ENCODE data around the gene ZNF527.
A peak's percentile ranks its signal among the peaks of the same experiment; 100 is the strongest.
"Not testable (repeated sequence)": the region's sequence is repeated elsewhere in the genome, so short reads cannot be mapped to it uniquely, and the experiment has no call there.

Gene ZNF527

DNA sequence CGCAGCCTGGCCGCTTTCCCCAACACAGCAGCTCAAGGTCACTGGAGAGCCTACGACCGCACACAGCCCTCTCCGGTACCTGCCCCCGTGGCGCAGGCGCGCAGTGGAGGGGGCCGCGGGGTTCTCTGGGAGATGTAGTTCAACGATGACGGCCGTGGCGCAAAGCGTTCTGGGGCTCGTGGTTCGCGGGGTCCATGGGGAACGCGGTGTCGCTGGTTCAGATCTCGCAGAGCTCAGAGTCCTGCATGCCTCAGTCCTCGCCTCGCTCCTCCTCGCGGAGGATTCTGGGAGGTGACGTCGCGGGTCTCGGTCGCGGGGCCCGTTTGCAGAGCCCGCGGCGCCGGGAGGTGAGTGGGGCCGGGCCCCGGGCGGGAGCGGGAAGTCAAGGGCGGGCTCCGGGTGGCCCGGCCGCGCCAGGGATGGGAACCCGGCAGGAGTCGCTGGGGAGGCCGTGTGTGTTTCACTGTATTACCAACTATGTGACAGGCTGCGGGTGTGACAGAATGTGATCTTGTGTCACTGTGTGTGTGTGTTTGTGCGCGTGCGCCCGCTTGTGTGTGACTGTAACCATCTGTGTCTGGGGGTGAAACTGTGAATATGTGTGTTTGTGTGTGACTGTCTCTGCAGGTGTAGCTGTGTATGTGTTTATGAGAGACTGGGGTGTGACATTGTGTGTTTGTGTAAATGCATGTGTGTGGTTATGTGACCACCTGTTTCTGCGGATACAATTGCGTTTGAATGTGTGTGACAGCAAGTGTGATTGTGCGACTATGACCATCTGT is at the start of gene ZNF527:
Gene ZNF527 (plus strand): TSS at position 220 of the 782 bp plus-strand sequence. CDS start 3,100 bp downstream, outside the sequence.
- DNase-seq (ENCODE audit: extremely low read depth in 1 of 2, low read depth in 1 of 2) = peak; percentile 89 to 96

DNA sequence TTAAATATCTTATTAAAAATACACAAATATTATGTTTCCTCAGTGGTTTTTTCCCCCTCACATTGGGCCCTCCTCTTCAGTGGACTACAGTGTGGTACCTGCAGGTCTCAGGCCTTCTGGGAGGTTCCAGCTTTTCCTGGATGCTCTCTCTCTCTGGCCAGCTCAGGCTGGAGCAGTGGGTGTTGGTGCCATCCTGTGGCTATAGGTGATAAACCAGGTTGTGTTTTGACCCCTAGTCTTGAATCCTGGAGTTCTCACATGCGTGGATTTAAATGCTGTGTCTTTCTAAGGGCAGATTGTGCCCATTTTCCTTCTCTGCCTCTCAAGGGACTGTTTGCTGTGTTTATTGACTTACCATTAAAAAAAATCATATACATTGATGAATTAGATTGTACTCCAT is 41.2 kb upstream of the ZNF527 start:
- no peak for DNase-seq (ENCODE audit: extremely low read depth in 1 of 2, low read depth in 1 of 2)

DNA sequence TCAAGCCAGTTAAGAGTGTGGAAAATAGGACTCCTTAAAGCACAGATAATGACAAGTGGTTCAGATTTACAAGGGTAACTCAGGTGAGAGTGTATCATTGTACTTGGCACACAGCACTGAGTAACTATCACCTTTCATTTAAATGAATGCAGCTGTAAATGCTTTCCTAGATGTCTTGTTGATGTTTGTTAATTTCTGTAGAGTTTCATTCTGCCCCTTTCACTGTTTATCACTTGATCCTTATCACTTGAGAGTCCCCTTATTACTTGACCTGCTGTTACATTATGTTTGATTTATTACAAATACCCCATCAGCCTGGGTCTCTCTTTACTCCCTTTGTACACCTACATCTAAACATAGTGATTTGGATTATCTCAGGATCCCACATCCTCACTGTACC is 38.1 kb upstream of the ZNF527 start:
- DNase-seq (ENCODE audit: extremely low read depth in 1 of 2, low read depth in 1 of 2) = no peak

DNA sequence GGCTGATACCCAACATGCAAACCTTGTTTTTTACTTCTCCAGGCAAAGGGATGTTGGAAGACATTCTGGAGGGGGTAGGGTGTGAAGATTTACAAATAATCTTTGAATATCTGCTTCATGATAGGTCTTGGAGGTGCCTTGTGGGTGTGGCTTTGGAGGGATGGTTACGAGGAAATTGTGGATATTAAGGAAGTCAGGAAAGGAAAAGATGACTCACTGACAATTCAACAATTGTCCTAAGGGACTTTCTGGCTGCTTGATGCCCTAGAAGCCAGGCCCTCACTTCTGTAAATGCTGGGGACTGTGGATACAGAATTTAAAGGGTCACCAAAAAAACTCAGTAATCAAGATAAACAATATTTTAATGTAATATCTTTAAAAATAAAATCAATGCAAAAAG is 37.4 kb upstream of the ZNF527 start:
- DNase-seq (ENCODE audit: extremely low read depth in 1 of 2, low read depth in 1 of 2) = no peak

DNA sequence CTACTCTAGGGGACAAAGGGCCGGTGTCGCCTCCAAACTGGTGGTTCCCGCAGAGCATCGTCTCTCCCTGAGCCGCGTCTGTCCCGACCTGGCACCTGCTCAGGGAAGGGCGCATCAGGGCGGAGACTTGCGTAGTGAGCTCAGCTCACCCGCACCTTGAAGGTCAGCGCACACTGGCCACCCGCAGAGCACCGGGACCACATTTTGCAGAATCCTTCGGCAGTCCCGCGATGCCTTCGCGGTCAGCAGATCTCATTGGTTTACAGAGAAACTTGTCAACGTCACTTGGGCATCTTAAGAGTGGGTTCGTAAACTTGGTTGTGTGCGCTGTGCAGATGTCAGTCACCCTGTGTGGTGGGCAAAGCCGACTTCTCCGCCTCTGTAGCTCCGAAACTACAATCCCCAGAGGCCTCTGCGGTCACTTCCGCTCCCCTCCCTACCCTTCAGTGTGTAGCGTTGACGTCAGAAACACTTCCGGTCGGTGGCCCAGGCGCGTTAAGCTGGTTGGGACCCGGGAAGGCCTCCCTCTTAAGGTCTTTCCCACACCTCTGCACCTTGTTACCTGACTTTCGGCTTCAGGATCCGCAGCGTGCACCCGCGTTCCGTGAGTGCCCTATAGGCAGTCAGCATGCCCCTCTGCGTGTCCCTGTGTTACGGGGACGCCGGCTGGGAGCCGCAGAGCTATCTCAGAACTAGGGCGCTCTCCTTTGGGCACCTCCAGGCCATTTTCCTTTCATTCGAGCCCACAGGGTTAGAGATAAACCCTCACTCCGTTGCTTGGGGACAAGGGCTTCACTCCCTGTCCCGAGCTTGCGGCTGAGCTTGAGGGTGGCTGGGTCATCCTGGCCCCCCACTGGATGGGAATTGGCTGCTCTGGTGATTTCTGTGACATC is 36.5 kb upstream of the ZNF527 start:
- DNase-seq (ENCODE audit: extremely low read depth in 1 of 2, low read depth in 1 of 2) = peak; percentile 74 to 79

DNA sequence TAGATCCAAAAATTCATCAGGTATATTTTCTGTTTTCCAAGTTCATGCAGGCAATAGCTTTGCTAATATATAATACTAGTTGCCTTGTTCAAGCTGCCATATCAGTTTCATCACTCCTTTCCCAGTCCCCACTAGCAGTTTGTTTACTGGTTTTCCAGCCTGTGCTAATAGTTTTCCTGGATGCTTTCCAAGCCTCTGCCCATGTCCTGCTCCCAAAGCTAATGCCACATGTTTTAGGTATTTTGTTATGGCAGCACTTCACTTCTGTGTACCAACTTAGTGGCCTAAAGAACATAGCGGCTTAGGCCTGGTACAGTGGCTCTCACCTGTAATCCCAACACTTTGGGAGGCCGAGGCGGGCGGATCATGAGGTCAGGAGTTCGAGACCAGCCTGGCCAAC is 28.1 kb upstream of the ZNF527 start:
- no peak for DNase-seq (ENCODE audit: extremely low read depth in 1 of 2, low read depth in 1 of 2)

DNA sequence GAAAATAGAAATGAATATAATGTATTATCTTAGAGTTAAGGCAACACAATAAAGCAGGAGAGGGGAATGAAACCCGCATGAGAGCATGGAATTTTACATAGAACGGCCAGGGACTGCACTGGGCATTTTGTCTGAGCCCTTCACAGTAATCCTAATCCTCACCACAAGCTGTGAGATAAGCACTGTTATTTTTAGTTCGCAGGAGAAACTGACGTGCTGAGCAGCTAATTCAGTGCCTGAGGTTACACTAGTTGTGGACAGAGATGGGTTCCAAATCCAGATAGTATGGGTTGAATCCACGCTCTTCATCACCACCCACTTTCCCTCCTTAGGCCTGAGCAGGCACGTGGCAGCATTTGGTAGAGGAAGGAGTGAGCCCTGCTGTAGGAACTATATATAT is 24.8 kb upstream of the ZNF527 start:
- DNase-seq (ENCODE audit: extremely low read depth in 1 of 2, low read depth in 1 of 2) = no peak

DNA sequence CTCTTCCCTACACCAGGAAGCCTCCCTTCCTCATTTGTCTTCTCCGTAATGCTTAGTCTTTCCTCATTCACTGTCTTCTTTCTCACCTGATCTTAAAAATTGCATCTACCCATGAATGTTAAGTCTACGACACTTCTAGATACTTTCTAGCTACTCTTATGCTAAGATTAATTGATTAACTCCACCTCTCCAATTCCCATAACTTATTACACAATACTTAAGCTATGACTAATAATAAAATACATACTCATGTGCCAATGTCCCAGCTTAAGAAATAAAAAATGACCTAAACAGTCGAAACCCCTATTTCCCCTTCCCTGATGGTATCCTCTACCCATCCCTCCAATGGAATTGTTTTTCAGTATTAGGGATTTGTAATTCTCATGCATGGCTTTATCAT is 22.8 kb upstream of the ZNF527 start:
- no peak for DNase-seq (ENCODE audit: extremely low read depth in 1 of 2, low read depth in 1 of 2)

DNA sequence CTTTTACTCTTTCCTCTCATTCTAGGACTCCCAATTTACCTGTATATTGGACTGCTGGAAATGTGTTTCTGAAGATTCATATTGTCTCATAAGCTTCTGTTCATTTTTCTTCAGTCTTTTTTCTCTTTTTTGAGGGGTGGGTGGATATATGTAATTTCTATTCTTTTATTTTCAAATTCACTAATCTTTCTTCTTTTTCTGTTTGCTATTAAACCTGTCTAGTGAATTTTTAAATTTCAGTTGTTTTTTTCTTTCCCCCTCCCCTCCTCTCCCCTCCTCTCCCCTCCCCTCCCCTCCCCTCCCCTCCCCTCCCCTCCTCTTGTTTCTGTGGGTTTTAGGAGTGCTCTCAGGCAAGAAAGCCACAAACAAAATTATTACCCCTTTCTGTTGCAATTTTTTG is 16.9 kb upstream of the ZNF527 start:
- DNase-seq (ENCODE audit: extremely low read depth in 1 of 2, low read depth in 1 of 2) = no peak

DNA sequence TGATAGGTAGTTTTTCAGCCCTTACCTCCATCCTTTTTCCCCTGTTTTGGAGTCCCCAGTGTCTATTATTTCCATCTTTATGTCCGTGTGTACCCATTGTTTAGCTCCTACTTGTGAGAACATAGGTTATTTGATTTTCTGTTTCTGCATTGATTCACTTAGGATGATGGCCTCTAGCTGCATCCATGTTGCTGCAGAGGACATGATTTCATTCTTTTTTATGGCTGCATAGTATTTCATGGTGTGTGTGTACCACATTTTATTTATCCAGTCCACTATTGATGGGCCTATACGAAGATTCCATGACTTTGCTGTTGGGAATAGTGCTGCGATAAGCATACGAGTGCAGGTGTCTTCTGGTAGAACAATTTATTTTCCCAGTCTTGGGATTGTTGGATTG is 15.0 kb upstream of the ZNF527 start:
- no peak for DNase-seq (ENCODE audit: extremely low read depth in 1 of 2, low read depth in 1 of 2)

DNA sequence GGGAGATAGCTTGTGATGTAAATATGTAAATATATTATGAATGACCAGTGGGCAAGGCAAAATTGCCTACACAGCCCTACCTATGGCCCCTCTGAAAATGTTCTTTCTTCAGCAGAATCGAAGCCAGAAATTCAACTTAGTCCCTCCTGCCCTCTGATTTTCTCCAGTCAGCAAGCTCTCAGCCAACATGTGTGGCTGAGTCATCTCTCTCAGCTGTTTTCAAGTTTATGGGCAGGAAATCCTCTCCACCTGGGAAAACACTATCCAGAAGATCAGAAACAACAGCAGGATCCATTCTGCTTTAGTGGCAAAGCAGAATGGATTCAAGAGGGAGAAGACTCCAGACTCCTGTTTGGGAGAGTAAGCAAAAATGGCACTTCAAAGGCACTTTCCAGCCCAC is 8.9 kb upstream of the ZNF527 start:
- DNase-seq (ENCODE audit: extremely low read depth in 1 of 2, low read depth in 1 of 2) = no peak

DNA sequence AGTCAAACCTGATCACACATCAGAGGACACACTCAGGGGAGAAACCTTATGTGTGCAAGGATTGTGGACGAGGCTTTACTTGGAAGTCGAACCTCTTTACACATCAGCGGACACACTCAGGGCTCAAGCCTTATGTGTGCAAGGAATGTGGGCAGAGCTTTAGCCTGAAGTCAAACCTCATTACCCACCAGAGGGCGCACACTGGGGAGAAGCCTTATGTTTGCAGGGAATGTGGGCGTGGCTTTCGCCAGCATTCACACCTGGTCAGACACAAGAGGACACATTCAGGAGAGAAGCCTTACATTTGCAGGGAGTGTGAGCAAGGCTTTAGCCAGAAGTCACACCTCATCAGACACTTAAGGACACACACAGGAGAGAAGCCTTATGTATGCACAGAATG is 8.2 kb upstream of the ZNF527 start:
- DNase-seq (ENCODE audit: extremely low read depth in 1 of 2, low read depth in 1 of 2) = no peak

DNA sequence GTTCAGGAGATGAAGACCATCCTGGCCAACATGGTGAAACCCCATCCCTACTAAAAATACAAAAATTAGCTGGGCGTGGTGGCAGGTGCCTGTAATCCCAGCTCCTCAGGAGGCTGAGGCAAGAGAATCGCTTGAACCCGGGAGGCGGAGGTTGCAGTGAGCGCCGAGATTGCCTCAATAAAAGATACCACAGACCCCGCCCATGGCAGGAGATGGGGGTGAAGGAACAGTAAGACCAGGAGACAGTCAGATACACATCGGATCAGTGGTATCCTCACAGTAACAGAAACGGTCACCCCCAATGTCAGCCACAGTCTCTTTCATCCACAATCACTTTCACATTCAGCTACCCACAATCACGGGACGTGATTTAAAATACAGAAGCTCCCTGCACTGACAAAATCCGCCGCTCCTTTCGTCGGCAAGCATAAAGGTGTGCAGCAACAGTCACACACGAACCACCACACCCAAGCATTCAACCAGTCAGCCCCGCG is 466 bp upstream of the ZNF527 start:
- not testable (repeated sequence) for DNase-seq (ENCODE audit: extremely low read depth in 1 of 2, low read depth in 1 of 2)

DNA sequence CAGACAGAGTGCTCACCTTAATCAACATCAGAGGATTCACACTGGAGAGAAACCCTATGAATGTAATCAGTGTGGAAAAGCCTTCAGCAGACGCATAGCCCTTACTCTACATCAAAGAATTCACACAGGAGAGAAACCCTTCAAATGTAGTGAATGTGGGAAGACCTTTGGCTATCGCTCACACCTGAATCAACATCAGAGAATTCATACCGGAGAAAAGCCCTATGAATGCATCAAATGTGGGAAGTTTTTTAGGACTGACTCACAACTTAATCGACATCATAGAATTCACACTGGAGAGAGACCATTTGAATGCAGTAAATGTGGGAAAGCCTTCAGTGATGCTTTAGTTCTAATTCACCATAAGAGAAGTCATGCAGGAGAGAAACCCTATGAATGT is 18.3 kb downstream of the ZNF527 start:
- DNase-seq (ENCODE audit: extremely low read depth in 1 of 2, low read depth in 1 of 2) = no peak

DNA sequence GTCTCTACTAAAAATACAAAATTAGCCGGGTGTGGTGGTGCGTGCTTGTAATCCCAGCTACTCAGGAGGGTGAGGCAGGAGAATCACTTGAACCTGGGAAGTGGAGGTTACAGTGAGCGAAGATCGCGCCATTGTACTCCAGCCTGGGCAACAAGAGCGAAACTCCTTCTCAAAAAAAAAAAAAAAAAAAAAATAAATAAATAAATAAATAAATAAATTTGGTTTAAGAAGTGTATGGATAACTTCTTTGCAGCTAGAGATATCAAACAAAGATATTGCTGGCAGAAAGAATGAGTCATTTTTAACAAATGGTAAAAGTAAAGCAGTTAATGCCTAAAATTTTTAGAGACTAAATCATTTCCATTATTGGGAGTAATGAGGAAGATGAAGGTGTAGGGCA is 20.5 kb downstream of the ZNF527 start:
- not testable (repeated sequence) for DNase-seq (ENCODE audit: extremely low read depth in 1 of 2, low read depth in 1 of 2)

DNA sequence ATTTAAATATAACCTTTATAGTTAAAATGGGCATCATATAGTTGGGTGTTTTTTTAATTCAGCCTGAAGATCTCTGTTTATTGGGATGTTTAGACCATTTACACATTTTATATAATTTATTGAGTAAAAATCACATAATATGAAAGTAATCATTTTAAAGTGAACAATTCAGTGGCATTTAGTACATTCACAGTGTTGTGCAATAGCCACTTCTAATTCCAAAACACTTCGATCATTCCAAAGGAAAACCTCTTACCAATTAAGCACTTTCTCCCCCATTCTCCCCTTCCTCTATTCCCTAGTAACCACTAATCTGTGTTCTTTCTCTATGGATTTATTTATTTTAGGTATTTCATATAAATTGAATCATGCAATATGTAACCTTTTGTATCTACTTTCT is 30.2 kb downstream of the ZNF527 start:
- DNase-seq (ENCODE audit: extremely low read depth in 1 of 2, low read depth in 1 of 2) = no peak

DNA sequence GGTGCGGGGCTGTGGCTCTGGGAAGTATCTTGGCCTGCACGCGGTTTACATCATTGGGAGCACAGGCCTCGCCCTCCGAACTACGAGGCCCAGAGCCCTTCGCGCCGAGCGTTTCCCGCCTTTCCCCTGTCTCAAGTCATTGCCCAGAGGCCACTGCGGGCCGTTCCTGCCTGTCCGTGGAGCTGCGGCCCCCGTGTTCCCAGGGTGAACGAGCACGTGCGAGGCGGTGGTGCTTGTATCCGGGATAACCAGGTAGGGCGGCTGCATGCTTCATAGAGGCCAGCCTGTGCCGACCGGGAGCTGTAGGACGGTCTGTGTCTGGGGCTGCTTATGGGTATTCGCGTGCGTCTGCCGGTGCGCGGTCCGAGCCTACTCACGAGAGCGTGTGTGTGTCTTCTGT is 32.5 kb downstream of the ZNF527 start:
- no peak for DNase-seq (ENCODE audit: extremely low read depth in 1 of 2, low read depth in 1 of 2)

DNA sequence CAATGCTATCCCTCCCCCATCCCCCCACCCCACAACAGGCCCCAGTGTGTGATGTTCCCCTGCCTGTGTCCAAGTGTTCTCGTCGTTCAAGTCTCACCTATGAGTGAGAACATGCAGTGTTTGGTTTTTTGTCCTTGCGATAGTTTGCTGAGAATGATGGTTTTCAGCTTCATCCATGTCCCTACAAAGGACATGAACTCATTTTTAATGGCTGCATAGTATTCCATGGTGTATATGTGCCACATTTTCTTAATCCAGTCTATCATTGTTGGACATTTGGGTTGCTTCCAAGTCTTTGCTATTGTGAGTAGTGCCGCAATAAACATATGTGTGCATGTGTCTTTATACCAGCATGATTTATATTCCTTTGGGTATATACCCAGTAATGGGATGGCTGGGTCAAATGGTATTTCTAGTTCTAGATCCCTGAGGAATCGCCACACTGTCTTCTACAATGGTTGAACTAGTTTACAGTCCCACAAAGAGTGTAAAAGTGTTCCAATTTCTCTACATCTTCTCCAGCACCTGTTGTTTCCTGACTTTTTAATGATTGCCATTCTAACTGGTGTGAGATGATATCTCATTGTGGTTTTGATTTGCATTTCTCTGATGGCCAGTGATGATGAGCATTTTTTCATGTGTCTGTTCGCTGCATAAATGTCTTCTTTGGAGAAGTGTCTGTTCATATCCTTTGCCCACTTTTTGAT is 35.4 kb downstream of the ZNF527 start:
- DNase-seq (ENCODE audit: extremely low read depth in 1 of 2, low read depth in 1 of 2) = not testable (repeated sequence)

DNA sequence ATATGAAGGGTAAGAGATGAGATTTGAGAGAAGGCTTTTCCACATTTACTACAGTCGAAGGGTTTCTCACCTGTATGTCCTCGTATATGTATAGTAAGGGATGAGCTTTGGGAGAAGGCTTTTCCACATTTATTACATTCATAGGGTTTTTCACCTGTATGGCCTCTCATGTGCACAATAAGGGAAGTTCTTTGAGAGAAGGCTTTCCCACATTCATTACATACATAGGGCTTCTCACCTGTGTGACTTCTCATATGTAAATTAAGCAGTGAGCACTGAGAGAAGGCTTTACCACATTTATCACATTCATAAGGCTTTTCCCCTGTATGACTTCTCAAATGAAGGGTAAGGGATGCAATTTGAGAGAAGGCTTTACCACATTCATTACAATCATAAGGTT is 41.8 kb downstream of the ZNF527 start:
- no peak for DNase-seq (ENCODE audit: extremely low read depth in 1 of 2, low read depth in 1 of 2)

DNA sequence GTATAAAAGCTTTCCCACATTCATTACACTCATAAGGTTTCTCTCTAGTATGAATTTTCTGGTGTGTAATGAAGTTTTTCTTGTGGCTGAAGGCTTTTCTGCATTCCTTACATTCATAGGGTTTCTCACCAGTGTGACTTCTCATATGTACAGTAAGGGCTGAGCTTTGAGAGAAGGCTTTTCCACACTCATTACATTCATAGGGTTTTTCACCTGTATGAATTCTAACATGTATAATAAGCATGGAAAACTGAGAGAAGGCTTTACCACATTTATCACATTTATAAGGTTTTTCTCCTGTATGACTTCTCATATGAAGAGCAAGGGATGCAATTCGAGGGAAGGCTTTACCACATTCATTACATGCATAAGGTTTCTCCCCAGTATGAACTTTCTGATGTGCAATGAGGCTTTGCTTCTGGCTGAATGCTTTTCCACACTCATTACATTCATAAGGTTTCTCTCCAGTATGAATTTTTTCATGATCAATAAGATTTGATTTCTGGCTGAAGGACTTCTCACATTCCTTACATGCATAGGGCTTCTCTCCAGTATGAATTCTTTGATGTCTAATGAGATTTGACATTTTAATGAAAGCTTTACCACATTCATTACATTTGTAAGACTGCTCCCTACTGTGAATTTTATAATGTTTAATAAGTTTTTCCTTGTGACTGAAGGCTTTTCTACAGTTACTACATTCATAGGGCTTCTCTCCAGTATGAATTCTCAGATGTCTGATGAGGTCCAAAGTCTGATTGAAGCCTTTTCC is 42.6 kb downstream of the ZNF527 start:
- DNase-seq (ENCODE audit: extremely low read depth in 1 of 2, low read depth in 1 of 2) = no peak
